HepG2 (cell line): ENCODE measurements around the gene HMMR. TPM values are rescaled to one million over a fixed set of nuclear protein-coding genes. Genes with fewer than 3 reads are reported as not detected.

Experiments used
- ATAC-seq: fragments of 200-7000 bp; cut with Tn5 transposase; 3 replicates; pipeline ENCODE4 v1.9.1; 2020; ENCODE audit warnings: mild to moderate bottlenecking, moderate library complexity
- BruUV-seq: library from RNA; stranded (reverse); fragments of 400-500 nt; replicated peaks from 2 replicates; lab custom pipeline; 2021; lab: Mats Ljungman, UMichigan
- CTCF ChIA-PET: fragments of 300-600 bp; formaldehyde crosslinking; extraction: SDS; loops from one replicate; lab custom pipeline; 2021; ENCODE audit warnings: low total read pairs, inconsistent platforms, low intra/inter-chr PET ratio; lab: Yijun Ruan, JAX
- POLR2A ChIA-PET: fragments of 350-600 bp; sonication (Branson Sonifier 250); formaldehyde crosslinking; loops from one replicate; lab custom pipeline; 2020; ENCODE audit warnings: antibody characterized with exemption, inconsistent platforms; lab: Yijun Ruan, JAX
- DNase-seq: peaks from one replicate; pipeline ENCODE4 v3.0.0-alpha.2; 2015; ENCODE audit warnings: low spot score
- FAIRE-seq: peaks from 3 replicates; lab custom pipeline; 2011; peaks lifted over from hg19 to GRCh38; lab: Jason Lieb, UNC
- H2AFZ ChIP-seq: one replicate; pipeline ENCODE4 v1.6.1; 2011; ENCODE audit warnings: low read length, inconsistent platforms
- H3K27ac ChIP-seq: fragments of 300-600 bp; 3 replicates; pipeline ENCODE4 v1.8.0; 2011; ENCODE audit warnings: mixed run types, mild to moderate bottlenecking, mixed read lengths, low read length, inconsistent platforms; ENCODE audit not compliant: insufficient read depth; ENCODE audit errors: extremely low read length
- H3K27me3 ChIP-seq, 2 experiments: fragments of 200-600 bp in 1 of 2; 2 replicates in 1 of 2; 3 replicates in 1 of 2; pipeline versions ENCODE4 v1.6.0 to v1.8.0; 2011; ENCODE audit warnings: low read length in 2 of 2, mild to moderate bottlenecking in 2 of 2, moderate library complexity in 2 of 2, inconsistent platforms in 1 of 2; ENCODE audit not compliant: insufficient read depth in 2 of 2, control insufficient read depth in 1 of 2
- H3K36me3 ChIP-seq, 2 experiments: fragments of 200-600 bp in 1 of 2; replicated peaks in 1 of 2; 2 replicates in 1 of 2; 3 replicates in 1 of 2; pipeline versions ENCODE4 v1.5.1 to v1.8.0; 2011; ENCODE audit warnings: low read length in 2 of 2, inconsistent platforms in 1 of 2; ENCODE audit not compliant: insufficient read depth in 2 of 2, control insufficient read depth in 1 of 2
- H3K4me1 ChIP-seq: 2 replicates; pipeline ENCODE4 v1.5.1; 2012; ENCODE audit warnings: low read length, inconsistent platforms; ENCODE audit not compliant: insufficient read depth
- H3K4me2 ChIP-seq: 2 replicates; pipeline ENCODE4 v1.6.0; 2011; ENCODE audit warnings: low read depth, low read length, inconsistent platforms
- H3K4me3 ChIP-seq, 3 experiments: fragments of 200-600 bp in 1 of 3; sonication (generic), shearing (Covaris generic) in 1 of 3; replicated peaks in 1 of 3; 2 replicates each; pipeline ENCODE4 v1.5.1; 2011 to 2016; ENCODE audit warnings: low read length in 3 of 3, inconsistent platforms in 2 of 3, low read depth in 2 of 3, mild to moderate bottlenecking in 2 of 3, control low read depth in 1 of 3, mixed read lengths in 1 of 3; ENCODE audit not compliant: insufficient read depth in 1 of 3
- H3K79me2 ChIP-seq: one replicate; pipeline ENCODE4 v1.6.1; 2011; ENCODE audit warnings: low read length, inconsistent platforms; ENCODE audit not compliant: insufficient read depth
- H3K9ac ChIP-seq: 2 replicates; pipeline ENCODE4 v1.6.0; 2011; ENCODE audit warnings: mild to moderate bottlenecking, low read depth, low read length, inconsistent platforms; ENCODE audit not compliant: insufficient read depth
- H3K9me3 ChIP-seq: 2 replicates; pipeline ENCODE4 v1.5.1; 2012; ENCODE audit warnings: mild to moderate bottlenecking, low read length
- H4K20me1 ChIP-seq: 2 replicates; pipeline ENCODE4 v1.6.0; 2011; ENCODE audit warnings: inconsistent platforms, mild to moderate bottlenecking, low read length, moderate library complexity; ENCODE audit not compliant: insufficient read depth
- CHD2 ChIP-seq: IDR thresholded peaks from 2 replicates; pipeline ENCODE4 v1.6.1; 2011; ENCODE audit warnings: low read depth, low read length, improper control_type of control experiment
- GATAD2A ChIP-seq: IDR thresholded peaks from 2 replicates; pipeline ENCODE4 v1.6.1; 2016
- HNRNPH1 ChIP-seq: fragments of 200-400 bp; formaldehyde crosslinking; optimal IDR thresholded peaks from 2 replicates; pipeline ENCODE3; 2017; ENCODE audit warnings: mild to moderate bottlenecking, low read depth, low read length
- PLRG1 ChIP-seq: fragments of 450-650 bp; conservative IDR thresholded peaks from 2 replicates; pipeline ENCODE4 v1.6.1; 2016
- SRSF9 ChIP-seq: fragments of 200-400 bp; formaldehyde crosslinking; IDR thresholded peaks from 2 replicates; pipeline ENCODE4 v1.6.1; 2018; ENCODE audit warnings: borderline replicate concordance, mild to moderate bottlenecking, low read depth, low read length; ENCODE audit not compliant: insufficient read depth, poor library complexity, severe bottlenecking
- THYN1 ChIP-seq: sonication (generic); formaldehyde crosslinking; IDR thresholded peaks from 2 replicates; pipeline ENCODE4 v1.8.1; 2023; ENCODE audit warnings: low read depth, mild to moderate bottlenecking, moderate library complexity, missing genetic modification reagents, borderline replicate concordance
- ZBTB1 ChIP-seq: sonication (generic); formaldehyde crosslinking; IDR thresholded peaks from 2 replicates; pipeline ENCODE4 v1.4.0; 2020; ENCODE audit warnings: missing genetic modification reagents, borderline replicate concordance
- ZBTB21 ChIP-seq: sonication (generic); formaldehyde crosslinking; IDR thresholded peaks from 2 replicates; pipeline ENCODE4 v1.4.0; 2020; ENCODE audit warnings: missing genetic modification reagents
- ZFP36L1 ChIP-seq: sonication (generic); formaldehyde crosslinking; IDR thresholded peaks from 2 replicates; pipeline ENCODE4 v1.8.0; 2022; ENCODE audit warnings: mild to moderate bottlenecking, missing genetic modification reagents, moderate library complexity
- ZFP36L2 ChIP-seq: sonication (generic); formaldehyde crosslinking; IDR thresholded peaks from 2 replicates; pipeline ENCODE4 v1.4.0; 2020; ENCODE audit warnings: missing genetic modification reagents
- ZNF891 ChIP-seq: sonication (generic); formaldehyde crosslinking; IDR thresholded peaks from 2 replicates; pipeline ENCODE4 v1.5.0; 2020; ENCODE audit warnings: mild to moderate bottlenecking, missing genetic modification reagents
- WGBS: methylation state at CpG from one replicate; pipeline ENCODE4 v1.1.6; 2017; ENCODE audit warnings: low lambda C conversion rate; 5-methylcytosine and 5-hydroxymethylcytosine counted together
- in situ Hi-C: cut with HindIII; loops from 2 replicates; pipeline ENCODE4 v1.10.0; 2017; ENCODE audit warnings: low pct_unique_long_range_greater_than_20kb; ENCODE audit not compliant: extremely low pct_ligation_motif_present
- intact Hi-C: fragments of 100-400 bp; cut with micrococcal nuclease; formaldehyde crosslinking; loops from one replicate; pipeline ENCODE4 v1.10.0; 2022; ENCODE audit not compliant: unreplicated experiment
- polyA plus RNA-seq, 8 experiments: library from polyadenylated mRNA; depleted of rRNA in 3 of 8; stranded (reverse) in 7 of 8; unstranded in 1 of 8; fragments of >200 nt; fragmentation: Illumina TruSeq in 4 of 8; extraction: Trizol in 4 of 8; gene quantifications; 2 replicates each; pipeline versions ENCODE4 v1.2.1 to v1.2.3, GENCODE V29; 2011 to 2016; ENCODE audit warnings: low read depth in 4 of 8, missing spikeins in 1 of 8, mixed read lengths in 1 of 8; ENCODE audit not compliant: insufficient read depth in 1 of 8
- total RNA-seq, 5 experiments: library from RNA; depleted of rRNA; stranded (reverse); fragments of >200 nt; fragmentation: Illumina TruSeq; extraction: Trizol; gene quantifications; 2 replicates each; pipeline ENCODE4 v1.2.3, GENCODE V29; 2016; ENCODE audit warnings: low read depth in 1 of 5
- TF ChIP-seq, protein P1 (sequence below): IDR thresholded peaks from 2 replicates; pipeline ENCODE4 v1.6.1; 2018; ENCODE audit warnings: missing genetic modification reagents

HMMR gene
- total and polyA plus RNA-seq, 2 of the 13 experiments (the other 11 are each of a cell fraction or from before 2014, with no cell fraction given), result 8.5 to 48.3 TPM

DNA sequence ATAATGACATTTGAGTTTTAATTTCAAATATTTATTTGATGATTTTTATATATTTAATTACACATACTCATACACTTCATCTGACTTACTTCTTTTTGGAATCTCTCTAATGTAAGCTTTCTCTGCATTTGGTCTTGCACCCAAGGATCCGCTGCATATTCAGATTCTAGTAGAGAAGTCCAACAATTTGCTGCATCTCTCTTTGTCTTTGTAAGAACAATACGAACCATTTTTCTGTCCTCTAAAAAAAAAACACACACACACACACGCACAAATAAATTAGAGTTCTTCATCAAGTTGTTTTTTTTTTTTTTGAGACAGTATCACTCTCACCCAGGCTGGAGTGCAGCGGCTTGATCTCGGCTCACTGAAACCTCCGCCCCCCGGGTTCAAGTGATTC is 3.6 kb upstream of the HMMR start (continued):
- TF ChIP-seq ZBTB21 (CRISPR knock-in tag) (no peak), HNRNPH1 (no peak), THYN1 (CRISPR knock-in tag) (no peak), GATAD2A (CRISPR knock-in tag) (no peak), ZNF891 (CRISPR knock-in tag) (no peak)

DNA sequence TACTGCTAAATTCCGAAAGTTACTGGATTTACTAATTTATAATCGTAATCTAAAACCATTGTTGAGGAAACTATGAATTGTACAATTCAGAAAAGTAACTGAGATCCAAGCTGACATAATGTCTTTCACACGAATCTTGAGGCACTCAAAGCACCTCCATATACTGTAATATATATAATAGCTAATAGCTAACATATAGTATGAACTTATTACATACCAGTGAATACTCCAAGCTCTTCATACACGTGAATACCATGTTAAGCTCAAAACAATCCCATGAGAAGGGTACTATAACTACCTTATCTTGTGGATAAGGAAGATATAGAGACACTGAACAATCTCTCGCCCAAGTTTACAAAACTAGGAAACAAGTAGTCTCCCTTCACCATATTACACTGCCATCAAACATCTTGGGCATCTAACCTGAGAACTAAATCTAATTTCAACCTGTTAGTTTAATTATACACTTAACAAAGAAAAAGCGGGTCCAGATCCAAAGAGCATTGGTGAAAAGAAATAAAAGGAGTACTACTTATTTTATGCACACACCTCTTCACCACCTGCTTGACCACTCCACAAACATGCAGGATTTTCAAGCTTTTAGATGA is 1.6 kb upstream of the HMMR start:
- peak overlapping the region; percentile 99 for H3K9ac ChIP-seq
- no peaks in the 10 kb centered on the region for H3K9me3 ChIP-seq
- FAIRE-seq (no peak), ATAC-seq (no peak)
- H3K79me2 ChIP-seq, result peaks cover 56% of the 10 kb centered on the region
- H3K27ac ChIP-seq, result peak overlapping the region; percentile 100
- H4K20me1 ChIP-seq, result no peaks in the 10 kb centered on the region
- H3K27me3 ChIP-seq, result peaks cover 0 to 4% of the 10 kb centered on the region in 2 experiments; a peak in 1 of 5 replicates
- peaks cover 32% of the 10 kb centered on the region for H3K4me1 ChIP-seq
- in situ Hi-C loops, result no loop called here
- WGBS, result 4% methylated on average over 6 of the region's 6 CpGs
- no peak overlapping the region for H2AFZ ChIP-seq
- TF ChIP-seq ZBTB1 (no peak), SRSF9 (no peak), ZFP36L2 (CRISPR knock-in tag) (no peak), CHD2 (no peak), ZFP36L1 (CRISPR knock-in tag) (peak; percentile 3; the same call in 1 of the 2 replicates), PLRG1 (no peak)
- TF ChIP-seq, protein P1, sequence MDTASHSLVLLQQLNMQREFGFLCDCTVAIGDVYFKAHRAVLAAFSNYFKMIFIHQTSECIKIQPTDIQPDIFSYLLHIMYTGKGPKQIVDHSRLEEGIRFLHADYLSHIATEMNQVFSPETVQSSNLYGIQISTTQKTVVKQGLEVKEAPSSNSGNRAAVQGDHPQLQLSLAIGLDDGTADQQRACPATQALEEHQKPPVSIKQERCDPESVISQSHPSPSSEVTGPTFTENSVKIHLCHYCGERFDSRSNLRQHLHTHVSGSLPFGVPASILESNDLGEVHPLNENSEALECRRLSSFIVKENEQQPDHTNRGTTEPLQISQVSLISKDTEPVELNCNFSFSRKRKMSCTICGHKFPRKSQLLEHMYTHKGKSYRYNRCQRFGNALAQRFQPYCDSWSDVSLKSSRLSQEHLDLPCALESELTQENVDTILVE, result no peak
- TF ChIP-seq, all 625 proteins: peak for 1
- POLR2A ChIA-PET, result interaction anchor here (0.9 to 5.8 kb wide), 6 partner anchors 9 to 48 kb away, joined by 3 to 182 read pairs (median 15); partner anchors contain the start of genes CCNG1 and MAT2B
- peaks cover 2 to 9% of the 10 kb centered on the region in 2 experiments; a peak in 3 of 5 replicates for H3K36me3 ChIP-seq
- CTCF ChIA-PET, result no interaction called here
- H3K4me3 ChIP-seq, result peak overlapping the region; percentile 68 to 88 (median 86)
- DNase-seq, result no peak
- intact Hi-C loops, result loop anchor here (1.0 kb wide), 1 partner anchor 19 kb away; no protein-coding TSS in a partner anchor
- no TSS peak for BruUV-seq
- H3K4me2 ChIP-seq, result peak overlapping the region; percentile 79
